ENCODE results near the gene CDIP1. TPM values are rescaled to one million over a fixed set of nuclear protein-coding genes. Genes with fewer than 3 reads are reported as not detected.
A peak's percentile ranks its signal among the peaks of the same experiment; 100 is the strongest.

Gene CDIP1
- total RNA-seq, 1 donor from 2014 or later: 41.3 TPM

- no peaks in the 10 kb centered on the region for H3K36me3 Mint-ChIP-seq
- TF ChIP-seq CTCF (conservative IDR thresholded peaks at IDR 0.05): no peak
- H3K9me3 Mint-ChIP-seq: no peaks in the 10 kb centered on the region
- H3K4me1 Mint-ChIP-seq (ENCODE audit: unreplicated experiment): peaks cover 34% of the 10 kb centered on the region
- no peak for DNase-seq (ENCODE audit: extremely low spot score, unreplicated experiment)
- peak overlapping the region; percentile 86 for H3K27ac Mint-ChIP-seq
- no peaks in the 10 kb centered on the region for H3K27me3 Mint-ChIP-seq
- H3K4me3 Mint-ChIP-seq: peak overlapping the region; percentile 64
Measured at GRCh38 chr16:4519274-4520058, 19.1 kb downstream of the CDIP1 start.

- Mint-ChIP-seq H3K27ac (peak overlapping the region; percentile 53), H3K4me3 (no peak overlapping the region), H3K36me3 (no peaks in the 10 kb centered on the region), H3K27me3 (no peaks in the 10 kb centered on the region), H3K9me3 (no peaks in the 10 kb centered on the region), H3K4me1 (ENCODE audit: unreplicated experiment) (peaks cover 29% of the 10 kb centered on the region)
- peak; percentile 83 for TF ChIP-seq CTCF (conservative IDR thresholded peaks at IDR 0.05)
- no peak for DNase-seq (ENCODE audit: extremely low spot score, unreplicated experiment)
Measured at GRCh38 chr16:4517812-4518680, 20.5 kb downstream of the CDIP1 start.

- Mint-ChIP-seq H3K4me3 (no peak overlapping the region), H3K9me3 (no peaks in the 10 kb centered on the region), H3K27me3 (no peaks in the 10 kb centered on the region), H3K27ac (no peak overlapping the region), H3K36me3 (peaks cover 4% of the 10 kb centered on the region), H3K4me1 (ENCODE audit: unreplicated experiment) (peaks cover 27% of the 10 kb centered on the region)
- no peak for DNase-seq (ENCODE audit: extremely low spot score, unreplicated experiment)
- TF ChIP-seq CTCF (conservative IDR thresholded peaks at IDR 0.05): no peak
Measured at GRCh38 chr16:4515611-4516233, 22.9 kb downstream of the CDIP1 start.

- no peak overlapping the region for H3K27ac Mint-ChIP-seq
- H3K36me3 Mint-ChIP-seq: peaks cover 4% of the 10 kb centered on the region
- no peaks in the 10 kb centered on the region for H3K9me3 Mint-ChIP-seq
- no peak for DNase-seq (ENCODE audit: extremely low spot score, unreplicated experiment)
- no peaks in the 10 kb centered on the region for H3K27me3 Mint-ChIP-seq
- no peak overlapping the region for H3K4me3 Mint-ChIP-seq
- peaks cover 24% of the 10 kb centered on the region for H3K4me1 Mint-ChIP-seq (ENCODE audit: unreplicated experiment)
- no peak for TF ChIP-seq CTCF (conservative IDR thresholded peaks at IDR 0.05)
Measured at GRCh38 chr16:4514606-4515005, 24.0 kb downstream of the CDIP1 start.

- Mint-ChIP-seq H3K4me1 (ENCODE audit: unreplicated experiment) (peaks cover 18% of the 10 kb centered on the region), H3K27me3 (no peaks in the 10 kb centered on the region), H3K9me3 (no peaks in the 10 kb centered on the region), H3K36me3 (peaks cover 4% of the 10 kb centered on the region), H3K27ac (no peak overlapping the region), H3K4me3 (no peak overlapping the region)
- TF ChIP-seq CTCF (conservative IDR thresholded peaks at IDR 0.05): no peak
- DNase-seq (ENCODE audit: extremely low spot score, unreplicated experiment): no peak
Measured at GRCh38 chr16:4513881-4514280, 24.7 kb downstream of the CDIP1 start.
